CD8-positive, alpha-beta memory T cell (primary cell): Measurements from ENCODE around the gene IGSF6. TPM values are rescaled to one million over a fixed set of nuclear protein-coding genes. Genes with fewer than 3 reads are reported as not detected.

Source experiments
- polyA plus RNA-seq: library from polyadenylated mRNA; unstranded; fragments of 300-500 nt; fragmentation: Illumina TruSeq; gene quantifications from one replicate; pipeline ENCODE4 v1.2.3, GENCODE V29; 2021
- total RNA-seq, 2 experiments: library from RNA; stranded (reverse); gene quantifications; one replicate each; pipeline ENCODE4 v1.2.3, GENCODE V29; 2021

The IGSF6 gene
- total and polyA plus RNA-seq, 3 experiments from 2014 or later = 0.32 to 1.1 (median 0.58) TPM

Other genes with a start within 250 kb of the IGSF6 start
- gene METTL9, start 53.0 kb downstream of the IGSF6 start, total RNA-seq = 10 to 100 TPM; 73.8 to 74.2 TPM
- 120 TPM for gene METTL9, start 53.0 kb downstream of the IGSF6 start, polyA plus RNA-seq
- under 1 TPM; 0.09 TPM for gene OTOA, start 11.4 kb upstream of the IGSF6 start, total RNA-seq
- gene OTOA, start 11.4 kb upstream of the IGSF6 start, polyA plus RNA-seq = not detected
- 100 to 1,000 TPM; 105 to 111 TPM for gene NPIPB4, start 205.1 kb upstream of the IGSF6 start, total RNA-seq
- 7.8 TPM for gene NPIPB4, start 205.1 kb upstream of the IGSF6 start, polyA plus RNA-seq